ENCODE measurements around the gene RASSF8.

Gene RASSF8, protein sequence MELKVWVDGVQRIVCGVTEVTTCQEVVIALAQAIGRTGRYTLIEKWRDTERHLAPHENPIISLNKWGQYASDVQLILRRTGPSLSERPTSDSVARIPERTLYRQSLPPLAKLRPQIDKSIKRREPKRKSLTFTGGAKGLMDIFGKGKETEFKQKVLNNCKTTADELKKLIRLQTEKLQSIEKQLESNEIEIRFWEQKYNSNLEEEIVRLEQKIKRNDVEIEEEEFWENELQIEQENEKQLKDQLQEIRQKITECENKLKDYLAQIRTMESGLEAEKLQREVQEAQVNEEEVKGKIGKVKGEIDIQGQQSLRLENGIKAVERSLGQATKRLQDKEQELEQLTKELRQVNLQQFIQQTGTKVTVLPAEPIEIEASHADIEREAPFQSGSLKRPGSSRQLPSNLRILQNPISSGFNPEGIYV

DNA sequence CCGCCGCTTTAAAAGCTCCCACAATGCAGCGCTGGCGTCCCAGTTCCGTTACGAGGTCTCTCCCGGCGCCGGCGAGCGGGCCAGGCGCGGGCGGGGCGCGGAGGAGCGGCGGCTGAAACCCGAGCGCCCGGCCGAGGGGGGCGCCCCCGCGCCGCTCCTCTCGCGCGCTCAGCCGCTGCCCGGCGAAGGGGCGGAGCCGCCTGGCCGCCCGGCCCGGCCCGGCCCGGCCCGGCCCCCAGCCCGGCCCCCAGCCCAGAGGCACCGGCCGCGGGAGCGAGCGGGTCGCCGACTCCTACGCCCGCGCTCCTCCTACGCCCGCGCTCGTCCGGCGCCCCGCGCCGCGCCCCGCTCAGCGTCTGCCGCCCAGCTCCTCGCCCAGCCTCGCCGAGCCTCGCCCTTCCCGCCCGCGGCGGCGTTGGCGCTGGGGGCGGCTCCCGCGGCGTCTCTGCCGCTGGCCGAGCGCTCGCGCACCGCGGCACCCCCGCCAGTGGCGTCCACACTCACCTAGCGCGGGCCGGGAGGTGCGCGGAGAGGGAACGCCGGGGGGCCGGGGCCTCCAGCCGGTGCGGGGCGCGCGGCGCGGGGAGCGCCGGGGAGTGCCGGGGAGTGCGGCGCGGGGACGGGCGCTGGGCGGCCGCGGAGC is at the start of gene RASSF8:
Gene RASSF8 (plus strand): TSS at position 255 of the 643 bp plus-strand sequence. CDS start 96,662 bp downstream, outside the sequence.
- DNase-seq, result no peak

DNA sequence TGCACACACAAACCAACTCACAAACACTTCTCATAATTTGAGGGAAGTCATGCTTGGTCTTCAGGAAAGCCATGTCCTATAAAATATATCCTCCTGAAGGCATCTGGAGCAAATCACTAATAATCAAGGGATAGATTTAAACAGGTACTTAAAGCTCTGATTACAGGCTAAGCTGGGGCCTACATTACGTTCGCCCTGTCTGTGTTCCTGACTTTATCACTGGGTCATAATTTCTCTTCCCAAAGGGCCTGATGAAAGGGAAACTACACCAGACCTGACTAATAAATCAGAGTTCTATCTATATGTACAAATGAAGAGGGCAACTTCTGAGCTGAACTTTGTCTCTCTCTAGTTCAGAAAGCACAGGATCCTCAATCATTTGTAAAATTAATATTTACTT is 43.9 kb upstream of the RASSF8 start:
- no peak for DNase-seq

DNA sequence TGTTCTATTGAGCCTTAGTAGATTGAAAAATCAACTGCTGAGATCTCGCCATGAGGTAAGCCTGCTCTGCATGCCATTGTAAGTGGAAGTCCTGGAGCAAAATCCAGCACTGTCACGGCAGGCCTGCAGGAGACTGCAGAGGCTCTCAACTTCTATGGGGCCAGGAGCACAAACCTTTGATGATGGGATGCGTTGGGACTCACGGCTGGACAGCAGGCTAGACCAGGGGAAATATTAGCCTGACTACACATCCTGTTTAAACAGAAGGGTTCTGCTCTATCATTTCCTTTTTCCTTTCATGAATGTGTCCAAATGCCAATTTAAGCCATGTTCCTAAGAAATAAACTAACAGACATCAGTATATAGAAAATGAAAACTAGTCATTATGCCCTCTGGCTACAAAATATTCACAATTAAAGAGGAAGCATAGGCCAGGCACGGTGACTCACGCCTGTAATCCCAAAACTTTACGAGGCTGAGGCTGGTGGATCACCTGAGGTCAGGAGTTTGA is 33.9 kb upstream of the RASSF8 start:
- DNase-seq, result no peak

DNA sequence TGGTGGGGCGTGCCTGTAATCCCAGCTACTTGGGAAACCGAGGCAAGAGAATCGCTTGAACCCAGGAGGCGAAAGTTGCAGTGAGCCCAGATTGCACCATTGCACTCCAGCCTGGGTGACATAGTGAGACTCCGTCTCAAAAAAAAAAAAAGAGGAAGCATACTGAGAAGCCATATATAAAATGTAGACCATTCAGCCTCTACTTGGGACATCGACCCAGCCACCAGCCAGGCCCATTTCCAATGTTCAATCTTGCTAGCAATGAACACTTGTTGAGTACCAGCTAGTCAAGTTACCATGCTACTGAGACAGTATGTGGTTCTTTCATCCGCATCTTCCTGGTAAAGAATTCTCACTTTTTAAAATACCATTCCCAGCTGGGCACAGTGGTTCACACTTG is 33.4 kb upstream of the RASSF8 start:
- DNase-seq, result no peak

DNA sequence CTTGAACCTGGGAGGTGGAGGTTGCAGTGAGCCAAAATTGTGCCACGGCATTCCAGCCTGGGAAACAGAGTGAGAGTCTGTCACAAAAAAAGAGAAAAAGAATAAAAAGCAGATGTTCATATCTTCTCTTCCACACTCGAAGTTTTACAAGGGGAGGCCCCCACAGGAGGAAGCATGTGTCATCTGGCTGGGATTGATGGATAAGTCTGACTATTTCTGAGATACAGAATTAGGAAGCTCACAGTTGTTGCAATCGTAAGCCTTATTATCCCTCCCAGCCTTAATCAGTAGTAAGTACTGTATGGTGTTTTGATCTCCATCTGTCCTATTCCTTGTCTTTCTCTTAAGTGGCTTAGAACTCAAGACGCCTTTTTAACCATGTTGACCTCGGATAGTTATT is 31.9 kb upstream of the RASSF8 start:
- DNase-seq, result no peak

DNA sequence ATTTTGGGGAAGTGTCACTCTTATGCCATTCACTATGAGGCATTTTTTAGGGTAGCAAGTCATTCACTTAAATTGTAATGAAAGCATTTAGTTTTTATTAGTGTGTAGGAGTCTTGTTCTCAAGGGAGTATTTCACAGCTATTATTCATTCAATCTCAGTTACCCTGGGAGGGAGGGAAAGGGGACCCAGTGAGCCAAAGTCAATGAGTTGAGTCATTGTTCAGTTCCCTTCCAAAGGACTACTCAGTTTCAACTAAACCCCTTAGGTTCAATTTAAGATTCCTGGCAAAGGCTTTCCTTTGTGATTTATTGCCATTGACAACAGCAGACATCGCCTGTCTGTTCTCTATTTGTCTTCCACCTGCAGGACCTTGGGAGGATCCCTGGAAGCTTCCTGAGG is 29.3 kb upstream of the RASSF8 start:
- DNase-seq, result no peak

DNA sequence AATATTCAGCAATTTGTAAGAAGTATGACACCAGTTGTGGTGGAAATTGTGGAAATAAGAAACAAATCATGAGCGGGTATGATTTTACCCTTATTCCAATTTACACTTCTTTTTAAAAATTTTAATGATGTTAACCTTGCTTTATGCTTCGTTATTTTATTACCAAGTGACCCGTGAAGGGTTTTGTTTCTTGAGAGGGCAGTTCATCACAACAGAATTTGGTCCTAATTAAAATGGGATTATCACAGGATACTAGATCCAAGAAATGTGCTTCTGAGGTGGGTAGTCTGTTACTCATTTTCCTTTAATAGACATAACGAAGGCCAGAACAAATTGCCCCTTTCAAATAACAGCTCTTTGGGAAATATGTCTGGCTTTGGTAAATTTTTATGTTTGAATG is 25.5 kb upstream of the RASSF8 start:
- no peak for DNase-seq

DNA sequence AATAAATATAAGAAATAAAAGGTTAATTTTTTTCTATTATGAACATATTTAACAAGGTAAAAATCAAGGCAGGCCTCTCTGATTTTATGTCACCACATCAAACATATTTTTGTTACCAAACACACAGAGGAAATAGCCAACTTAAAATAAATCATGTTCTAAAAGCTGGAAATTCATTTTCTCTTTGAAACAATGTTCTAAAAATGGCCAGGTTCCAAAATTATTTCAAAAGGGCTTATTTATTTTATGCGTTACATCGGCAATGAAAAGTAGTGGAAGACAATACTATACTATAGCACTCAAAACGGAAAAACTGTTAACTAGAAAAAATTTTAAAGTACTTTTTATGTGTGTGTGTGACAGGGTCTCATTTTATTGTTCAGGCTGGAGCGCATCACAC is 24.0 kb upstream of the RASSF8 start:
- DNase-seq, result no peak

DNA sequence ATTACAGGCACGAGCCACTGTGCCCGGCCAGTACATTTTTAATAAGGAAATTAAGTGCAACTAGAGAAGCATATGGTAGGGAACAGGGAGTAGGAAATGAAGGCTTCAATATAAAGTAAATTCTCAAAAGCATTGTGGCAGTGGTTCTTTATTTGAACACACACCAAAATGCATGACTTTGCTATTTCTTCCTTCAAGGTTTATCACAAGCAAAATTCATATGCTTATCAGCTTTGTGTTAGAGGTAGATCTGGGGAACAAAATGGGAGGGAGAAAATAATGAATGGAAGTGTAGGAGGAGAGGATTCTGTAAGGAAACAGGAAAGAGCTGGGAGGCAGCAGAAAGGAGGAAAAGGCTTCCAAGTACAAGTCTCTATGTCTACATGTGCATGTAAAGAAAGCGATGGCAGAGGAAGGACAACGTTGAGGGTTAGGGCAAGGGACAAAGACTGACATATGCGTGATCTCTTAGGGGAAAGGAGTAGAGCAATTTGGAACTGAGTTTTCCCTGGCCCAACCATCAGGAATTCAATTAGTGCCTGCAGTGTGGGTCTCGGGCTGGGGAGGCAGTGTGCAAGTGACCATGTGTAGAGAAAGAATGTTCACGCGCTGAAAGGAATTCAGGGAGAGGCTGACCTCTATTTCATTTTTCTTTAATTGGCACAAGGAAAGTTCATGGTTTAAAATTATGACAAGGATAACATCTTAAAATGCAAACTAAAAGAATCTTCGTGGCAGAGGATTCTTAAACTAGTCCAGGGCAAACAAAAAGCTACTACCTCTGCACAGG is 22.9 kb upstream of the RASSF8 start:
- DNase-seq, result no peak

DNA sequence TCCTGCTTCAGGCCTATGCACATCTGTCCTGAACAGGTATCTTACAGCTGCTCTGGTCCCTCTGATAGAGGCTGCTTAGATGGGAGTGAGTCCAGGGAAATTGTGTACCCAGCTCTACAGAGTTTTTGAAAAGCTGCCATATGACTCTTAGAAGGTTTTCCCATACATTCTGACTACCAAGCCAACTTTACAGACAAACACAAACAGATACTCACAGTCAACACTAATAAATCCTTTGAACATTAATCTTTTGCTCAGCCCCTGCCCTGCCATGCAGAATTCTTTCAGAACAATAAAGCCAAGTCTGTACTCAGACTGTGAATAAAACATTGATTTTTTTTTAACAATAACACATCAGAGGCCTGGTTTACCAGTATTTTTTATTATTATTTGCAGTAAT is 21.4 kb upstream of the RASSF8 start:
- no peak for DNase-seq

DNA sequence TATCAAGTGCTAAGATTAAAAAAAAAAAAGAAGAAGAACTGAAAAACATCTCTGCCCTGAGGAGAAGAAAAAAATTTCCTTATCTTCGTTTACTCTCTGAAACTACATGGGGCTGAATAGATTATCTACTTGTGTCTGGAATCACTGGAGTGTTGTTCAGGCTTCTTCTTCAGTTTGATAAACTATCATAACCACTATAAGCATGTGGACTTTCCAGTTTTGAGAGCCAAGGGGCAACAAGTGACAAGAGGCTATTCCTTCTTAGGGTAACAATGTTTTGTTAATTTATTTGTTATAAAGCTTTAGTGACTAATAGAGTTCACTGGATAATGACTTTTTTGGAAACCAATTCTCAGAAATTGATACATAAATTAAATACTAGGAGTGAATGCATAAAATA is 19.9 kb upstream of the RASSF8 start:
- no peak for DNase-seq

DNA sequence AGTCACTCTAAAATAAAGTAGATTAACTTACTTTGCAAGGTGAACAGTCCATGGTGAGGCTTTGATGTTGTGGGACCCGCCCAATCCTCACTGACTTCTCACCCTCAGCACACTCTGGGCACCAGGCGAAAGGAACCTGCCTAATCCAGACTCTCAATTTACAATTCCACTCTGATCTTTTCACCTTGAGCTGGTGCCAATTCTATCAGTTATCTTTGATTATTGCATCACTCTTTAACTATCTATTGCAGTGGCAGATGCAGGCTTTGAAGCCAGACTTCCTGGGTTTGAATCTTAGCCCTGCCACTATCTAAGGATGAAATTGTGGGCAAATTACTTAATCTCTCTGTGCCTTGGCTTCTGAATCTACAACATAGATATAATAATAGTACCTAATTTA is 18.9 kb upstream of the RASSF8 start:
- no peak for DNase-seq

DNA sequence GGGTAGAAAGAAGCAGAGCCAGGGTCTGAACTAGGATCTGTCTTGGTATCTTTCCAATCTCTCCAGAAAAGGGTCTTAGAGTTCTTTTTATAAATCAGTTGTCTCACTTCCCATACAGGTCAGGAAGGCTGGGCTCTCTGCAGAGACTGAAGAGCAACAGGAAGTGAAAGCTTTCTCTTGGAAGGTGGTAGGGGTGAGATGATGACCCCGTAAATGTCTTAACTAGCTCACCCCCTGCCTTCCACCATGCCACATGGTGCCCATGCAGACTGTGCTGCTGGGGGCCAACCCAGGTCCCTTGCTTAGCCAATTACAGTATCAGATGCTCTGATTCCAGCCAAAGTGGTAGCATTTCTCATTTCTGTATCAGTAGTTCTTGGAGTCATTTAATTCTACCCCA is 17.6 kb upstream of the RASSF8 start:
- DNase-seq, result no peak

DNA sequence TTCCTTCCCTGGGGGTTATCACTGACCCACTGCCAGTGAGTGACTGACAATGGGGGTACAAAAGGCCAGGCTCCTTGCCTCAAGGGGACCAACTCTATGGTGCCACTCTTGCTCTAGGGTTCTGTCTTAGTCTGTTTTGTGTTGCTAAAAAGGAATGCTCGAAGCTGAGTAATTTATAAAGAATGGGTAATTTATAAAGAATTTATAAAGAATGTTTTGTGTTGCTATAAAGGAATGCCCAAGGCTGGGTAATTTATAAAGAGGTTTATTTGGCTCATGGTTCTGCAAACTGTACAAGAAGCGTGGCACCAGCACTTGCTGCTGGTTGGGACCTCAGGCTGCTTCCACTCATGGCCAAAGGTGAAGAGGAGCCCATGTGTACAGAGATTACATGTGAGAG is 15.8 kb upstream of the RASSF8 start:
- DNase-seq, result no peak

DNA sequence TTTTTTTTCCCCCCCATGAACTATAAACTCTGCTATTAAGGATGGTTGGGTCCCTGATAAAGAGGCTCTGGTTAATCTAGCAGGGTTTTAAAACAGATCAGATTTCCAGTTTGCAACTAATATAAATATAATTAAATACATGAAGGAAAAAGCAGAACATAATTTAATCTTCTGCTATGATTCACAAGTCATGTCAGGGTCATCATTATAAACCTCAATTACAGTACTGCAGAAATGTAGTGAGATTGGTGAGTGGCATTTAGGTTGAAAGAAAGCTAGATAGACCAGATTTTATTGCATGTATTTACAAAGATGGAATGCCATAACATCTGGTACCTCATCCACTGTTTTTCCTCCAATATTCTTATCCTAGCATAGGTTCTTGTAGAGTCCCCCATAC is 14.5 kb upstream of the RASSF8 start:
- no peak for DNase-seq

DNA sequence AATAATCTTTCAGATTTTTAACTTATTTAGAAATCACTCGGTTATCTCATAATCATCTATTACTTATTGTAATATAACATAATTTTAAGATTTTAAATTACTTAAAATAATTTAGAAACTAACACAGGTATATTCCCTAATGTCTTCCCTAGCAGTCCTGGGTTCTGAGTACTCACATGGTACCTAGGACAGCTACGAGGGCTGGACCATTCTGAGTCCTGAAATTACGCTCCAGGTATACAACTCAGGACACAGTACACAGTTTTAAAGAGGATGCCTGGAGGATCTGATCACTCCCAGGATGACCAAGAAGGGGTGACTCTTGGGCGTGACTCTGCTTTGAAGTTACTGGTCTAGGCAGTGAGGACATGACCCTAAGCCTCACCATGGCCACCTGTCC is 9.1 kb upstream of the RASSF8 start:
- DNase-seq, result no peak

DNA sequence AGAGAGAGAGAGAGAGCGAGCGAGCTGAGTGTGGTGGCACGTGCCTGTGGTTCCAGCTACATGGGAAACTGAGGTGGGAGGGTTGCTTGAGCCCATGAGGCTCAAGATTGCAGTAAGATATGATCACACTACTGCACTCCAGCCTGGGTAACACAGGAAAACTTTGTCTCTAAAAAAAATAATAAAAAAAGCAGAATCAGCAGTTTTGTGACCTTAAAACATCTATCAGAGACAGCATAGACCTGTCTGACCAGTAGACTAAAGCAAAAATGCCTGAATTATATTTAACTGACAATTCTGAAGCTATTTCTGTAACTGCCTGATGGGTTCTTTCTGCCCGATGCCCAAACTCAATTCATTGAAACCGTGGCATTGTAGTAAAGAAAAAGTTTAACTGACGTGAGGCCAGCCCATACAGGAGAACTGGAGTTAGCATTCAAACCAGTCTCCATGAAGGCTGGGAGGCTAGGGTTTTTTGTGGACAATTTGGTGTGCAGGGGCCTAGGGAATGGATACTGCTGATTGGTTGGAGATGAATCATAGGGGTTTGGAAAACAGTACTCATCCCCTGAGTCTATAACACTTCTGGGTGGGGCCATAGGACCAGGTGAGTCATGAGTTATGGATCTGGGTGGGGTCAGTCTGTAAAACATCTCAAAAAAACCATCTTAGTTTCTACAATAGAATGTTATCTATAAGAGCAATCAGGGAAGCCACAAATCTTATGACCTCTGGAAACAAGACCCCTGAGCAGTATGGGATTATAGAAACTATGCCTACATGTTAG is 8.0 kb upstream of the RASSF8 start:
- DNase-seq, result no peak

DNA sequence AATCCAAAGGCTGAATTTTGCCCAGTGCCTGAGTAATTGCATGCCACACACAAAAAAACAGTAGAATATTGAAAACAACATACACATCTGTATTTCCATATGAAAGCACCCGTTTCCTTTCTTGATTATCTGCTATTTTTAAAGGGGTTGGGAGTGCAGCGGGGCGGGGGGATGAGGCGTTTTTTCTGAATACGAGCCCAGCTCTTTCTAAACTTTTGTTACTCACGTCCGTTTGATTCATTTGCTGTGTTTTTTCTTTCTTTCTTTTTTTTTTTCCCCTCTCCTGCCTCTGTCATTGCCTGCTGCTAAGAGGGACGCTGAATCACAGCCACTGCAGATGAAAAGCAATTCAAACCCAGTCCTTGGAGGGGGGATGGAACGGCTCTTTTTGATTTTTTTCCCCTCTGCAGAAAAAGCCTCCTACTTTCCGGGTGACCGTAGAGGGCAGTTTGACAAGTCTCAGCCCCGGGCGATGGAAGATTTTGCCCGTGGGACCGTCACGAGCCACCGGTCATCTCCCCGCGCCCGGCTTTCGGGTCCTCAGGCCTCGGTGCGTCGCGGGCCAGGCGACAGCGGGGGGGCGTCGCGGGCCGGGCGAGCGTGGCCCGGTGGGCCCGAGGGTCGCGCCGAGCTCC is 572 bp upstream of the RASSF8 start:
- DNase-seq, result no peak

DNA sequence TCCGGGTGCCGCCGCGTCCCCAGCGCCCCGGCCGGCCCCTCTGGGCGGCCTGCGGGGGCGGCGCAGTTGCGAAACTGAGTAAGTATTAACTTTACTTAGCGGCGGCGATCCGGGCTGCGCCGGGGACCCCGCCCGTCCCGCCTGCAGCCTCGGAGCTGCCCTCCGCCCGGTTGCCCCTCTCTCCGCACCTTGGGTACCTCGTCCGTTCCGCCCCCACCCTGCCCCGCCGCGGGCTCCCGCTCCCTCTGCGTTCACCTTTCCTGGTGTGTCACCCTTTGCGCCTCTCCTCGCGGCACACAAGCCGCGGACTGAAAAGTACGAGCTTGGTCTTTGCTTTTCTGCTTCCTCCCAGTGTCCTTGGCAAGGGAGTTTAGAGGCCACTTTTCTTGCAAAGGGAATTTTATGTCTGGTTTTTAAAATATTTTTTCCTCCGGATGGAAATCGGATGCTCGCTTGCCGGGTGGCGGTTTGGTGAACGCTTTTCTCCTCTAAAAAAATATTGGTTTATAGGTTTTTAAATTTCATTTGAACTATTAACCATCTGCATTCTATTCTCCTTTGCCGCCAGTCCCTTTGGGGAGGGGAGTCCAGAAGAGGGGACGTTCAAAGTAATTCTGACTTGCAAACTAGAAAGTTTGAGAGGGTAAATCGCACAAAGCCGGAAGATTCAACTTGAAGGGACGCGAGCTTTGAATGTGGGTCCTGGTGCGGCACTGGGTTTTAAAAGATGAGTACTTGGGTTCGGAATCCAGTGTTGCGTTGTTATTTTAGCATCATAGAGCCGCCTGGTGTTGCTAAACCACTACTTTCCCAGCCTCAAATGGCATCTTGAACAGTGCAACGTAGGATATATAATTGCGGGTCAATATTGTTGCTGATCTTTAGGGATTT is 834 bp downstream of the RASSF8 start:
- DNase-seq, result no peak

DNA sequence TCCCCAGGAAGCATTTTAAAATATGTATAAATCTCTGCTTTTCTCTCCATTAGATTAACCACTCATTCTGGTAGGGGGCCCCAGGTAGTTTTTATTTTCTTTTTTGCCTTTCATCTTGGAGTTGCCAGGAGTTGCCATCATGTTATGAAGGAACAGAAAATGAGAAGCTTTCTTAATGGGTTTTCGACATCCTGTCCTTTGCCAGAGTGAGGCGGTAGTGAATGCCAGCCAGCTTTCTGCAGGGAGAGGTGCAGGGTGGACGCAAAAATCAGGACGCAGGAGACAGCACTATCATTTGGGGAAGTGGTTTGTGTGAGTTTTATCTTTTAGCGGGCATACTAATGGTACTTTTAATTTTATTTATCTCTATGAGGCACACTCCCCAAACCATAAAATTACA is 1.7 kb downstream of the RASSF8 start:
- no peak for DNase-seq

DNA sequence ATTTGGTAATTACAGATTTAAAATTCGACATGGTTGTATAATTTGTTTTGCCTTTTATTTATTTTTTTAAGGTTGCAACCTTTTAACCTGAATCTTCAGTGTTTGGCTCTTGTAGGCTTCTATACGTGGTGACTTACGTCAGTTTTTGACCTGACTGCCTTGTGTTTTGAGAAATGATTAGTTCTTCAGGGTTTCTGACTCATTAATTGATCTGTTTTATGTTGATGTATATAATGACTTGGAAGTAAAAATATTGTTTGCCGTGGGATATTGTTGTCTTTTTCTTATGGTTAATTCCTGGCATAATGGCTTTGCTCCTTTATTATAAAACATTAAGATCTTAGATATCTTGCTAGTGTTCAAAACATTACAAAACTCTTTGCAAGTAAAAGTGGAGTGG is 2.5 kb downstream of the RASSF8 start:
- no peak for DNase-seq

Measured in stimulated activated naive CD4-positive, alpha-beta T cell treated with Interleukin-2 at 50 U/mL for 16 hours (primary cell).